ENCODE measurements around the gene NFIC.
A peak's percentile ranks its signal among the peaks of the same experiment; 100 is the strongest.
"Not testable (repeated sequence)": the region's sequence is repeated elsewhere in the genome, so short reads cannot be mapped to it uniquely, and the experiment has no call there.

The NFIC gene

GRCh38 chr19:3365836-3366752 is at the start of gene NFIC:
TSS of gene NFIC (plus strand) at chr19:3366583. CDS start at chr19:3366637, 54 bp downstream.
- peak; percentile 48 to 56 for DNase-seq

- no peak for DNase-seq
These were observed 49.6 kb upstream of the NFIC start for GRCh38 chr19:3316659-3317207.

GRCh38 chr19:3319643-3320353 is 46.6 kb upstream of the NFIC start:
- DNase-seq, result no peak

GRCh38 chr19:3320354-3320670 is 46.1 kb upstream of the NFIC start:
- DNase-seq, result no peak

GRCh38 chr19:3320853-3321252 is 45.5 kb upstream of the NFIC start:
- DNase-seq, result no peak

- no peak for DNase-seq
These were observed 44.7 kb upstream of the NFIC start for GRCh38 chr19:3321696-3322095.

GRCh38 chr19:3322199-3322978 is 44.0 kb upstream of the NFIC start:
- DNase-seq, result no peak

GRCh38 chr19:3323026-3323425 is 43.4 kb upstream of the NFIC start:
- DNase-seq, result no peak

GRCh38 chr19:3323658-3324057 is 42.7 kb upstream of the NFIC start:
- DNase-seq, result no peak

- peak; percentile 64 to 75 for DNase-seq
These were observed 42.0 kb upstream of the NFIC start for GRCh38 chr19:3324405-3324856.

GRCh38 chr19:3325451-3325850 is 40.9 kb upstream of the NFIC start:
- no peak for DNase-seq

- DNase-seq, result no peak
These were observed 37.6 kb upstream of the NFIC start for GRCh38 chr19:3328743-3329142.

- no peak for DNase-seq
These were observed 36.3 kb upstream of the NFIC start for GRCh38 chr19:3330047-3330446.

GRCh38 chr19:3332232-3332631 is 34.2 kb upstream of the NFIC start:
- DNase-seq, result not testable (repeated sequence)

- DNase-seq, result no peak
These were observed 33.3 kb upstream of the NFIC start for GRCh38 chr19:3333020-3333583.

GRCh38 chr19:3333662-3334061 is 32.7 kb upstream of the NFIC start:
- DNase-seq, result no peak

GRCh38 chr19:3334749-3335430 is 31.5 kb upstream of the NFIC start:
- not testable (repeated sequence) for DNase-seq

GRCh38 chr19:3335431-3336350 is 30.7 kb upstream of the NFIC start:
- no peak for DNase-seq

- no peak for DNase-seq
These were observed 30.1 kb upstream of the NFIC start for GRCh38 chr19:3336351-3336679.

GRCh38 chr19:3336680-3337523 is 29.5 kb upstream of the NFIC start:
- no peak for DNase-seq
